ENCODE measurements around the gene NWD2.
A peak's percentile ranks its signal among the peaks of the same experiment; 100 is the strongest.

NWD2 gene

DNA sequence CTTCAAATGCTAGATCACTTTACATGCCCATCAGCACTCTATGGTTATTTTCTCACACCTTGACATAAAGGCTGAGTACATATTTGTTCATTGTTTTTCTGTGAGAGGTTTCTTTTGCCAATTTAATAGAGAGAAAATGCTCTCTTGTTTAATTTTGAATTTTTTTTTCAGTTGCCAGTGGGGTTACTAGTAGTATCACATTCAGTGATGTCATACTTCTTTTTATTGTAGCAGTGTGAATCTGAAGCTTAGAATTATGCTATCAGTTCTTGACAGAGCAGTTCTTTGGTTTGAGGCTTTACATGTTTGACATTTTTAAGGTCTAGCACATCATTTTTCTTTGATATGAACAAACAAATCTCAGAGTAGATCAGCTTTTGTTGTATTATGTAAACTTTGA is 185.4 kb downstream of the NWD2 start:
- H2BK120ac ChIP-seq (ENCODE audit: low read depth, low read length) = no peak overlapping the region
- H4K8ac ChIP-seq (ENCODE audit: low read depth, low read length) = no peak overlapping the region
- H3K4me2 ChIP-seq (ENCODE audit: low read length) = no peak overlapping the region
- no peaks in the 10 kb centered on the region for H3K79me2 ChIP-seq (ENCODE audit: control insufficient read depth, insufficient read depth, low read length)
- H3K18ac ChIP-seq (ENCODE audit: low read length) = no peak overlapping the region
- H3K4ac ChIP-seq (ENCODE audit: low read depth, low read length) = no peak overlapping the region
- H3K27me3 ChIP-seq (ENCODE audit: insufficient read depth, low read length, poor library complexity) = no peaks in the 10 kb centered on the region
- H4K5ac ChIP-seq (ENCODE audit: low read length) = no peak overlapping the region
- no peaks in the 10 kb centered on the region for H3K36me3 ChIP-seq (ENCODE audit: control insufficient read depth, insufficient read depth, low read length)
- no peak overlapping the region for H2BK5ac ChIP-seq (ENCODE audit: low read length)
- DNase-seq = no peak
- no peak overlapping the region for H3K9ac ChIP-seq (ENCODE audit: low read length)
- H3K27ac ChIP-seq (ENCODE audit: low read depth, low read length) = no peak overlapping the region
- H3K56ac ChIP-seq (ENCODE audit: low read length) = no peak overlapping the region
- H3K23ac ChIP-seq (ENCODE audit: low read length) = no peak overlapping the region
- H3K79me1 ChIP-seq (ENCODE audit: low read length) = no peaks in the 10 kb centered on the region
- no peak overlapping the region for H2AK5ac ChIP-seq (ENCODE audit: low read length)
- no peak overlapping the region for H3K4me3 ChIP-seq (ENCODE audit: low read length)
- H3K4me1 ChIP-seq (ENCODE audit: control insufficient read depth, low read depth, low read length) = no peaks in the 10 kb centered on the region
- no peak overlapping the region for H2BK15ac ChIP-seq (replicated peaks; ENCODE audit: low read depth)

DNA sequence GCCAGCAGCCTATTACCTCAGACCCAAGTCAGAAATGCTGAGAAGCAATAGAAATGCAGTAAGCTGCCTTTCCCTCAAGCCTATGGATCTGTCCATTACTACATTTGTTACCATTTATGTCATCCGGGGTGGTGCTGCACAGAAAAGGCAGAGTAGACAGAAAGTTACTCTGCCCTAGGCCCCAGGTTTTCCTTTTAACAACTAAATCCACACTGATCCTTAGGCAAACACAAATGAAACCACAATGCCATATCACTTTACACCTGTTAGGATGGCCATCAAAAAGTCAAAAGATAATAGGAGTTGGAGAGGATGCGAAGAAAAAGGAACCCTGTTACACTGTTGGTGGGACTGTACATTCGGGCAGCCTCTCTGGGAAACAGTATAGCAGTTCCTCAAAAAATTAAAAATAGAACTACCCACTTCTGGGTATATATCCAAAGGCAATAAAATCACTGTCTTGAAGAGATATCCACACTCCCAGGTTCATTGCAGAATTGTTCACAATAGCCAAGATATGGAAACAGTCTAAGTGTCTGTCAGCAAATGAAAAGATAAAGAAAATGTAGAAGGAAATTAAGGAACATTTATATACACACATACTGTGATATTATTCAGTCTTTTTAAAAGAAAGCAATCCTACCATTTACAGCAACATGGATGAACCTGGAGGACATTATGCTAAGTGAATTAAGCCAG is 186.3 kb downstream of the NWD2 start:
- no peak overlapping the region for H3K56ac ChIP-seq (ENCODE audit: low read length)
- no peak overlapping the region for H3K27ac ChIP-seq (ENCODE audit: low read depth, low read length)
- no peak overlapping the region for H4K8ac ChIP-seq (ENCODE audit: low read depth, low read length)
- no peak overlapping the region for H2AK5ac ChIP-seq (ENCODE audit: low read length)
- no peak overlapping the region for H4K5ac ChIP-seq (ENCODE audit: low read length)
- H2BK15ac ChIP-seq (replicated peaks; ENCODE audit: low read depth) = no peak overlapping the region
- H3K27me3 ChIP-seq (ENCODE audit: insufficient read depth, low read length, poor library complexity) = no peaks in the 10 kb centered on the region
- no peak overlapping the region for H3K4me3 ChIP-seq (ENCODE audit: low read length)
- no CpG with 5 or more reads among the region's 3 CpGs for WGBS (ENCODE audit: extremely low coverage, insufficient coverage, low lambda C conversion rate)
- no peak overlapping the region for H2BK120ac ChIP-seq (ENCODE audit: low read depth, low read length)
- H3K36me3 ChIP-seq (ENCODE audit: control insufficient read depth, insufficient read depth, low read length) = no peaks in the 10 kb centered on the region
- H2BK5ac ChIP-seq (ENCODE audit: low read length) = no peak overlapping the region
- H3K4ac ChIP-seq (ENCODE audit: low read depth, low read length) = no peak overlapping the region
- no peak overlapping the region for H3K18ac ChIP-seq (ENCODE audit: low read length)
- H3K9ac ChIP-seq (ENCODE audit: low read length) = no peak overlapping the region
- DNase-seq = no peak
- H3K79me2 ChIP-seq (ENCODE audit: control insufficient read depth, insufficient read depth, low read length) = no peaks in the 10 kb centered on the region
- H3K4me1 ChIP-seq (ENCODE audit: control insufficient read depth, low read depth, low read length) = no peaks in the 10 kb centered on the region
- no peak overlapping the region for H3K4me2 ChIP-seq (ENCODE audit: low read length)
- H3K23ac ChIP-seq (ENCODE audit: low read length) = no peak overlapping the region
- no peaks in the 10 kb centered on the region for H3K79me1 ChIP-seq (ENCODE audit: low read length)

GRCh38 chr4:37431417-37431743 is 186.8 kb downstream of the NWD2 start:
- Histone ChIP-seq H4K5ac (ENCODE audit: low read length) (no peak overlapping the region), H3K4me1 (ENCODE audit: control insufficient read depth, low read depth, low read length) (no peaks in the 10 kb centered on the region), H2BK15ac (replicated peaks; ENCODE audit: low read depth) (no peak overlapping the region), H3K4me3 (ENCODE audit: low read length) (no peak overlapping the region), H3K36me3 (ENCODE audit: control insufficient read depth, insufficient read depth, low read length) (no peaks in the 10 kb centered on the region), H2AK5ac (ENCODE audit: low read length) (no peak overlapping the region), H3K9ac (ENCODE audit: low read length) (no peak overlapping the region), H3K56ac (ENCODE audit: low read length) (no peak overlapping the region), H3K18ac (ENCODE audit: low read length) (no peak overlapping the region), H3K27ac (ENCODE audit: low read depth, low read length) (no peak overlapping the region), H3K4me2 (ENCODE audit: low read length) (no peak overlapping the region), H4K8ac (ENCODE audit: low read depth, low read length) (no peak overlapping the region), H3K23ac (ENCODE audit: low read length) (no peak overlapping the region), H3K79me1 (ENCODE audit: low read length) (no peaks in the 10 kb centered on the region), H3K4ac (ENCODE audit: low read depth, low read length) (no peak overlapping the region), H2BK5ac (ENCODE audit: low read length) (no peak overlapping the region), H2BK120ac (ENCODE audit: low read depth, low read length) (no peak overlapping the region), H3K27me3 (ENCODE audit: insufficient read depth, low read length, poor library complexity) (no peaks in the 10 kb centered on the region), H3K79me2 (ENCODE audit: control insufficient read depth, insufficient read depth, low read length) (no peaks in the 10 kb centered on the region)
- no peak for DNase-seq
- WGBS (ENCODE audit: extremely low coverage, insufficient coverage, low lambda C conversion rate) = no CpG with 5 or more reads among the region's 1 CpG

DNA sequence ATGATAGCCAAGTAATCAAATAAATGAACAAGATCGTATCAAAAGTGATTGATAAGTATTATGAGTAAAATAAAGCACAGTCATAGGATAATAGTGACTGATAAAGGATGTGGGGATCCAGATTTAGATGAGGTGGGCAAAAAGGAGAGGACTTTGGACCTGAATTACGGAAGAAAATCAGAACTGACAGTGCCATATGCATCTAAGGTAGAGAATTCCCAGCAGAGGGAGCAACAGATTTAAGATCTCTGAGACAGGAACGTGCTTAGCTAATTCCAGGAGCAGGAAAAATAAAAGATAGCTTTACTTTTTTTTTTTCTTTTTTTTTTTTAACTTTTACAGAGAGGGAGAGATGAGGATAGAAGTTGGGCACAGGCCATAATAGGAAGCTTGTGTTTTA is 189.9 kb downstream of the NWD2 start:
- no peak overlapping the region for H3K4me3 ChIP-seq (ENCODE audit: low read length)
- no peak overlapping the region for H4K8ac ChIP-seq (ENCODE audit: low read depth, low read length)
- no peaks in the 10 kb centered on the region for H3K79me1 ChIP-seq (ENCODE audit: low read length)
- H3K23ac ChIP-seq (ENCODE audit: low read length) = no peak overlapping the region
- H3K4me2 ChIP-seq (ENCODE audit: low read length) = no peak overlapping the region
- no peak overlapping the region for H4K5ac ChIP-seq (ENCODE audit: low read length)
- H3K36me3 ChIP-seq (ENCODE audit: control insufficient read depth, insufficient read depth, low read length) = no peaks in the 10 kb centered on the region
- no peaks in the 10 kb centered on the region for H3K79me2 ChIP-seq (ENCODE audit: control insufficient read depth, insufficient read depth, low read length)
- peak; percentile 32 for DNase-seq
- H2BK5ac ChIP-seq (ENCODE audit: low read length) = no peak overlapping the region
- no peaks in the 10 kb centered on the region for H3K27me3 ChIP-seq (ENCODE audit: insufficient read depth, low read length, poor library complexity)
- H2BK120ac ChIP-seq (ENCODE audit: low read depth, low read length) = no peak overlapping the region
- H3K4me1 ChIP-seq (ENCODE audit: control insufficient read depth, low read depth, low read length) = no peaks in the 10 kb centered on the region
- no peak overlapping the region for H3K56ac ChIP-seq (ENCODE audit: low read length)
- H3K27ac ChIP-seq (ENCODE audit: low read depth, low read length) = no peak overlapping the region
- WGBS (ENCODE audit: extremely low coverage, insufficient coverage, low lambda C conversion rate) = no CpG with 5 or more reads among the region's 3 CpGs
- no peak overlapping the region for H3K4ac ChIP-seq (ENCODE audit: low read depth, low read length)
- H2BK15ac ChIP-seq (replicated peaks; ENCODE audit: low read depth) = no peak overlapping the region
- no peak overlapping the region for H3K18ac ChIP-seq (ENCODE audit: low read length)
- H3K9ac ChIP-seq (ENCODE audit: low read length) = no peak overlapping the region
- no peak overlapping the region for H2AK5ac ChIP-seq (ENCODE audit: low read length)

- Histone ChIP-seq H3K79me2 (ENCODE audit: control insufficient read depth, insufficient read depth, low read length) (no peaks in the 10 kb centered on the region), H4K8ac (ENCODE audit: low read depth, low read length) (no peak overlapping the region), H3K4me2 (ENCODE audit: low read length) (no peak overlapping the region), H4K5ac (ENCODE audit: low read length) (no peak overlapping the region), H3K18ac (ENCODE audit: low read length) (no peak overlapping the region), H2BK15ac (replicated peaks; ENCODE audit: low read depth) (no peak overlapping the region), H3K36me3 (ENCODE audit: control insufficient read depth, insufficient read depth, low read length) (no peaks in the 10 kb centered on the region), H3K4ac (ENCODE audit: low read depth, low read length) (no peak overlapping the region), H3K27me3 (ENCODE audit: insufficient read depth, low read length, poor library complexity) (no peaks in the 10 kb centered on the region), H3K4me3 (ENCODE audit: low read length) (no peak overlapping the region), H2AK5ac (ENCODE audit: low read length) (no peak overlapping the region), H3K79me1 (ENCODE audit: low read length) (no peaks in the 10 kb centered on the region), H3K9ac (ENCODE audit: low read length) (no peak overlapping the region), H3K56ac (ENCODE audit: low read length) (no peak overlapping the region), H3K27ac (ENCODE audit: low read depth, low read length) (no peak overlapping the region), H2BK120ac (ENCODE audit: low read depth, low read length) (no peak overlapping the region), H3K4me1 (ENCODE audit: control insufficient read depth, low read depth, low read length) (no peaks in the 10 kb centered on the region), H2BK5ac (ENCODE audit: low read length) (no peak overlapping the region), H3K23ac (ENCODE audit: low read length) (no peak overlapping the region)
- DNase-seq = no peak
- WGBS (ENCODE audit: extremely low coverage, insufficient coverage, low lambda C conversion rate) = no CpG with 5 or more reads among the region's 1 CpG
Observed at GRCh38 chr4:37436546-37436945, 192.0 kb downstream of the NWD2 start.

- Histone ChIP-seq H3K4ac (ENCODE audit: low read depth, low read length) (no peak overlapping the region), H3K27ac (ENCODE audit: low read depth, low read length) (no peak overlapping the region), H3K23ac (ENCODE audit: low read length) (no peak overlapping the region), H2BK120ac (ENCODE audit: low read depth, low read length) (no peak overlapping the region), H2AK5ac (ENCODE audit: low read length) (no peak overlapping the region), H4K5ac (ENCODE audit: low read length) (no peak overlapping the region), H3K4me1 (ENCODE audit: control insufficient read depth, low read depth, low read length) (no peaks in the 10 kb centered on the region), H2BK15ac (replicated peaks; ENCODE audit: low read depth) (no peak overlapping the region), H2BK5ac (ENCODE audit: low read length) (no peak overlapping the region), H3K9ac (ENCODE audit: low read length) (no peak overlapping the region), H4K8ac (ENCODE audit: low read depth, low read length) (no peak overlapping the region), H3K79me2 (ENCODE audit: control insufficient read depth, insufficient read depth, low read length) (no peaks in the 10 kb centered on the region), H3K79me1 (ENCODE audit: low read length) (no peaks in the 10 kb centered on the region), H3K18ac (ENCODE audit: low read length) (no peak overlapping the region), H3K27me3 (ENCODE audit: insufficient read depth, low read length, poor library complexity) (no peaks in the 10 kb centered on the region), H3K4me2 (ENCODE audit: low read length) (no peak overlapping the region), H3K56ac (ENCODE audit: low read length) (no peak overlapping the region), H3K4me3 (ENCODE audit: low read length) (no peak overlapping the region), H3K36me3 (ENCODE audit: control insufficient read depth, insufficient read depth, low read length) (no peaks in the 10 kb centered on the region)
- no CpG with 5 or more reads among the region's 4 CpGs for WGBS (ENCODE audit: extremely low coverage, insufficient coverage, low lambda C conversion rate)
- DNase-seq = no peak
Observed at GRCh38 chr4:37437163-37437562, 192.6 kb downstream of the NWD2 start.

Measured in mesendoderm (in vitro differentiated cells).